H9 (cell line): ENCODE results near the gene NDUFV3. TPM values are rescaled to one million over a fixed set of nuclear protein-coding genes. Genes with fewer than 3 reads are reported as not detected.
"Not testable (repeated sequence)": the region's sequence is repeated elsewhere in the genome, so short reads cannot be mapped to it uniquely, and the experiment has no call there.

Experiments used
- DNase-seq: peaks from one replicate; pipeline ENCODE4 v3.0.0-alpha.2; 2017
- H2AFZ ChIP-seq: one replicate; pipeline ENCODE4 v1.6.1; 2013; ENCODE audit warnings: mild to moderate bottlenecking, low read length, control low read depth, moderate library complexity
- H2AK5ac ChIP-seq: 2 replicates; pipeline ENCODE4 v1.6.1; 2013; ENCODE audit warnings: low read length, control low read depth, mixed read lengths; ENCODE audit not compliant: insufficient read length
- H2BK120ac ChIP-seq: one replicate; pipeline ENCODE4 v1.6.1; 2013; ENCODE audit warnings: low read depth, mild to moderate bottlenecking, low read length, control low read depth, inconsistent platforms; ENCODE audit not compliant: poor library complexity, severe bottlenecking
- H2BK12ac ChIP-seq: 2 replicates; pipeline ENCODE4 v1.6.1; 2013; ENCODE audit warnings: low read length, control low read depth, mixed read lengths, low read depth; ENCODE audit not compliant: insufficient read length
- H2BK15ac ChIP-seq: 2 replicates; pipeline ENCODE4 v1.6.1; 2013; ENCODE audit warnings: low read depth, low read length, control low read depth
- H2BK20ac ChIP-seq: one replicate; pipeline ENCODE4 v1.6.1; 2013; ENCODE audit warnings: low read depth, mild to moderate bottlenecking, low read length, control low read depth, inconsistent platforms; ENCODE audit not compliant: poor library complexity, severe bottlenecking
- H2BK5ac ChIP-seq: 2 replicates; pipeline ENCODE4 v1.6.1; 2013; ENCODE audit warnings: low read length, control low read depth, mixed read lengths; ENCODE audit not compliant: insufficient read length
- H3K14ac ChIP-seq: 2 replicates; pipeline ENCODE4 v1.6.1; 2013; ENCODE audit warnings: low read length, control low read depth; ENCODE audit not compliant: insufficient read depth
- H3K18ac ChIP-seq: 2 replicates; pipeline ENCODE4 v1.6.1; 2013; ENCODE audit warnings: low read depth, mild to moderate bottlenecking, mixed read lengths, low read length, control low read depth; ENCODE audit not compliant: insufficient read length
- H3K23ac ChIP-seq: 2 replicates; pipeline ENCODE4 v1.6.1; 2013; ENCODE audit warnings: low read length, control low read depth, mixed read lengths, low read depth; ENCODE audit not compliant: insufficient read length
- H3K23me2 ChIP-seq: 2 replicates; pipeline ENCODE4 v1.6.1; 2013; ENCODE audit warnings: low read depth, mild to moderate bottlenecking, mixed read lengths, low read length, control low read depth; ENCODE audit not compliant: insufficient read length, poor library complexity, severe bottlenecking
- H3K27ac ChIP-seq: 2 replicates; pipeline ENCODE4 v1.5.1; 2013; ENCODE audit warnings: low read length, control low read depth, mixed read lengths, low read depth; ENCODE audit not compliant: insufficient read length
- H3K27me3 ChIP-seq: 2 replicates; pipeline ENCODE4 v1.6.1; 2013; ENCODE audit warnings: low read length, control low read depth, inconsistent platforms; ENCODE audit not compliant: insufficient read depth
- H3K4ac ChIP-seq: 2 replicates; pipeline ENCODE4 v1.6.1; 2013; ENCODE audit warnings: low read depth, mild to moderate bottlenecking, control low read depth, inconsistent platforms, low read length, moderate library complexity
- H3K4me1 ChIP-seq: 2 replicates; pipeline ENCODE4 v1.6.1; 2013; ENCODE audit warnings: low read length, control low read depth, inconsistent platforms; ENCODE audit not compliant: insufficient read depth
- H3K4me2 ChIP-seq: 2 replicates; pipeline ENCODE4 v1.6.1; 2013; ENCODE audit warnings: low read length, control low read depth, mixed read lengths; ENCODE audit not compliant: insufficient read length, insufficient read depth
- H3K56ac ChIP-seq: 2 replicates; pipeline ENCODE4 v1.6.1; 2013; ENCODE audit warnings: low read depth, mild to moderate bottlenecking, mixed read lengths, low read length, control low read depth; ENCODE audit not compliant: insufficient read length
- H3K79me1 ChIP-seq: 2 replicates; pipeline ENCODE4 v1.6.1; 2013; ENCODE audit warnings: low read depth, mild to moderate bottlenecking, moderate library complexity, low read length, control low read depth, inconsistent platforms; ENCODE audit not compliant: insufficient read depth, poor library complexity, severe bottlenecking
- H3K79me2 ChIP-seq: 2 replicates; pipeline ENCODE4 v1.6.1; 2013; ENCODE audit warnings: low read length, control low read depth, inconsistent platforms; ENCODE audit not compliant: insufficient read depth
- H3K9ac ChIP-seq: 2 replicates; pipeline ENCODE4 v1.6.1; 2013; ENCODE audit warnings: low read length, control low read depth, mixed read lengths; ENCODE audit not compliant: insufficient read length; ENCODE audit errors: extremely low read depth
- H3K9me3 ChIP-seq: one replicate; pipeline ENCODE4 v1.6.1; 2013; ENCODE audit warnings: low read depth, low read length, inconsistent platforms; ENCODE audit not compliant: control insufficient read depth
- H3T11ph ChIP-seq: one replicate; pipeline ENCODE4 v1.6.1; 2013; ENCODE audit warnings: mild to moderate bottlenecking, low read length, control low read depth, inconsistent platforms
- H4K20me1 ChIP-seq: one replicate; pipeline ENCODE4 v1.6.1; 2013; ENCODE audit not compliant: control insufficient read depth, insufficient read length, insufficient read depth
- H4K5ac ChIP-seq: 2 replicates; pipeline ENCODE4 v1.6.1; 2013; ENCODE audit warnings: low read depth, mild to moderate bottlenecking, mixed read lengths, low read length, control low read depth; ENCODE audit not compliant: insufficient read length
- H4K8ac ChIP-seq: replicated peaks from 2 replicates; pipeline ENCODE4 v1.6.1; 2013; ENCODE audit warnings: low read length, control low read depth, mixed read lengths, low read depth; ENCODE audit not compliant: insufficient read length
- H4K91ac ChIP-seq: 2 replicates; pipeline ENCODE4 v1.6.1; 2013; ENCODE audit warnings: low read depth, mild to moderate bottlenecking, moderate library complexity, mixed read lengths, low read length, control low read depth; ENCODE audit not compliant: insufficient read length
- H3K27ac Mint-ChIP-seq, 3 experiments: 2 replicates in 2 of 3; 3 replicates in 1 of 3; pipeline ENCODE4 v1.8.0; 2020 to 2021; ENCODE audit warnings: mixed read lengths in 3 of 3, mild to moderate bottlenecking in 1 of 3, moderate library complexity in 1 of 3
- H3K27me3 Mint-ChIP-seq: 2 replicates; pipeline ENCODE4 v1.8.0; 2021; ENCODE audit warnings: low read depth, mild to moderate bottlenecking, moderate library complexity, mixed read lengths
- H3K36me3 Mint-ChIP-seq, 3 experiments: 2 replicates in 2 of 3; 3 replicates in 1 of 3; pipeline ENCODE4 v1.8.0; 2020 to 2021; ENCODE audit warnings: low read depth in 3 of 3, mixed read lengths in 3 of 3; ENCODE audit not compliant: insufficient read depth in 1 of 3
- H3K4me1 Mint-ChIP-seq, 2 experiments: 2 replicates each; pipeline ENCODE4 v1.8.0; 2020; ENCODE audit warnings: mixed read lengths in 2 of 2
- H3K4me3 Mint-ChIP-seq, 2 experiments: 2 replicates in 1 of 2; 3 replicates in 1 of 2; pipeline ENCODE4 v1.8.0; 2020 to 2021; ENCODE audit warnings: mild to moderate bottlenecking in 2 of 2, mixed read lengths in 2 of 2, moderate library complexity in 1 of 2
- H3K9me3 Mint-ChIP-seq, 2 experiments: 2 replicates in 1 of 2; 3 replicates in 1 of 2; pipeline ENCODE4 v1.8.0; 2020; ENCODE audit warnings: mild to moderate bottlenecking in 2 of 2, mixed read lengths in 2 of 2, moderate library complexity in 1 of 2
- CTCF ChIP-seq: fragments of 200-600 bp; sonication (generic); conservative IDR thresholded peaks from 3 replicates; pipeline ENCODE4 v1.8.0; 2021; ENCODE audit warnings: antibody characterized with exemption, mild to moderate bottlenecking
- WGBS: extraction: QIAGEN DNeasy Blood & Tissue Kit; methylation state at CpG from one replicate; pipeline ENCODE4 v1.1.7; 2013; ENCODE audit warnings: missing lambda C conversion rate, low lambda C conversion rate, mixed read lengths; ENCODE audit not compliant: insufficient read length; ENCODE audit errors: extremely low coverage; 5-methylcytosine and 5-hydroxymethylcytosine counted together
- total RNA-seq: library from RNA; stranded (reverse); gene quantifications from 2 replicates; pipeline ENCODE4 v1.2.1, GENCODE V29; 2021

The NDUFV3 gene
- total RNA-seq, 1 experiment from 2014 or later: 35.6 TPM

GRCh38 chr21:42906233-42906632, 13.1 kb downstream of the NDUFV3 start:
- Histone ChIP-seq H3K23ac (no peak overlapping the region), H3K9me3 (peaks cover 5% of the 10 kb centered on the region), H3T11ph (no peak overlapping the region), H3K27ac (no peak overlapping the region), H4K20me1 (no peaks in the 10 kb centered on the region), H3K27me3 (no peaks in the 10 kb centered on the region), H2BK12ac (no peak overlapping the region), H2BK5ac (no peak overlapping the region), H2AFZ (no peak overlapping the region), H3K18ac (no peak overlapping the region), H2BK15ac (no peak overlapping the region), H4K5ac (no peak overlapping the region), H2BK20ac (no peak overlapping the region), H3K4me1 (no peaks in the 10 kb centered on the region), H4K91ac (no peak overlapping the region), H3K56ac (no peak overlapping the region), H2AK5ac (no peak overlapping the region), H3K14ac (no peak overlapping the region), H4K8ac (no peak overlapping the region), H3K23me2 (no peaks in the 10 kb centered on the region), H2BK120ac (no peak overlapping the region), H3K4ac (no peak overlapping the region), H3K79me2 (no peaks in the 10 kb centered on the region), H3K4me2 (no peak overlapping the region), H3K9ac (no peak overlapping the region), H3K79me1 (no peaks in the 10 kb centered on the region)
- DNase-seq: no peak
- no peak for TF ChIP-seq CTCF
- no peaks in the 10 kb centered on the region for H3K27me3 Mint-ChIP-seq
- H3K4me3 Mint-ChIP-seq: no peak overlapping the region
- peaks cover 56 to 93% (median 63%) of the 10 kb centered on the region in 3 experiments for H3K36me3 Mint-ChIP-seq
- WGBS: no CpG with 5 or more reads among the region's 16 CpGs
- H3K27ac Mint-ChIP-seq: peak overlapping the region in 1 of 3 experiments; percentile 59; a peak in 1 of 7 replicates
- peaks cover 9 to 13% of the 10 kb centered on the region in 2 experiments for H3K9me3 Mint-ChIP-seq
- no peaks in the 10 kb centered on the region for H3K4me1 Mint-ChIP-seq

- not testable (repeated sequence) for H2BK120ac ChIP-seq, H2BK5ac ChIP-seq, H3K4me1 Mint-ChIP-seq, H3K27ac ChIP-seq, H3K4me3 Mint-ChIP-seq, H2BK15ac ChIP-seq, H3T11ph ChIP-seq, H3K4me1 ChIP-seq, H4K5ac ChIP-seq, H3K9me3 ChIP-seq, H3K23me2 ChIP-seq, H3K27me3 Mint-ChIP-seq, H3K18ac ChIP-seq, H4K91ac ChIP-seq, H3K23ac ChIP-seq, DNase-seq, H4K8ac ChIP-seq, H2AK5ac ChIP-seq, H4K20me1 ChIP-seq, H3K79me1 ChIP-seq, H2BK12ac ChIP-seq, H2BK20ac ChIP-seq, H2AFZ ChIP-seq, H3K4me2 ChIP-seq, H3K56ac ChIP-seq, H3K4ac ChIP-seq, H3K9ac ChIP-seq, H3K27me3 ChIP-seq, H3K79me2 ChIP-seq, H3K14ac ChIP-seq
- Mint-ChIP-seq H3K9me3 (peaks cover 9 to 13% of the 10 kb centered on the region in 2 experiments), H3K27ac (0 out of 7 replicates have a peak overlapping the region, but pooled peaks of 1 of the 3 experiments have one; percentile 35), H3K36me3 (peaks cover 49 to 89% (median 66%) of the 10 kb centered on the region in 3 experiments)
- WGBS: no CpG with 5 or more reads among the region's 9 CpGs
Measured at GRCh38 chr21:42908484-42908883, 15.4 kb downstream of the NDUFV3 start.
